Activated CD8-positive, alpha-beta memory T cell treated with anti-CD3 and anti-CD28 coated beads for 1 hour (primary cell): ENCODE measurements around the gene UBAC2.

ENCODE experiments used
- DNase-seq, 2 donors: peaks; one replicate each; pipeline ENCODE4 v3.0.0-alpha.2; 2020; ENCODE audit warnings: low read depth in 1 of 2; ENCODE audit errors: extremely low read depth in 1 of 2

UBAC2 gene

DNA sequence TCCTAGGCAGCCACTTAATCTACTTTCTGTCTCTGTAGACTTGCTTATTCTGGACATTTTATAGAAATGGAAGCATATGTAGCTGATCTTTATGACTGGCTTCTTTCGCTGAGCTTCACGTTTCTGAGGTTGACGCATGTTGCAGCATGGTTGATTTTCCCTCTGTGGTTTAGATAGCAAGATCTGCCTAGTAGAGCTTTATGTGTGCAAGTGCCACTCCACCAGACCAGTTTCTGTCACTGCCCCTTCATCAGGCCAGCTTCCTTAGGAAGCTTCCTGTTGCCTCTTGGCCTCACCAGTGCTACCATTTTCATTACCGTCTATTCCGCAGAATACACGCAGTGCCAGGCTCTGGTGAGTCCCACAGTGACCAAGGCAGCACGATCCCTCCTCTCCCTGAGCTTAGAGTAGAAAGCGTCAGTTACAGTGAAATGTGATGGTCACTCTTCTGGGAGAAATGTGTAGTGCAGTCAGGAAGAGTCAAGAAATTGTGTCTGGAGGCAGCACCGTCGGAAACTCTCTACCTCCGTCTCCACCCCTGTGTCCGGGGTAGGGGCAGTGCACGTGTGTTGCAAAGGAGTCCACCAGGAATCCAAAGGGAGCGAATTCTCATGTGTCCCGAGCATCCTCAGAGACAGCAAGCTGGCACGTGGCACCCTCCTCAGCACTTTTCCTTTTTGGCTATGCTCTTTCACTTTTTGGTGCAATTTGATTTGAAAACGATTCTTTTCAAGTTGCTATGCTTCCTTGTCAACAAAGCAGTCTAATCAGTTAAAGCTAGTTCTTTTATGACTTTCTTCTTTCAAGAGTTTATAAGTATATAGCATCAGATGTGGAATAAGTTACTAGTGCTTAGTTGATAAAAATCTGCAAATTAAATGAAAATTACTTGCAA lies 151.9 kb downstream of the UBAC2 start:
- DNase-seq = no peak

- DNase-seq = no peak
Measured at GRCh38 chr13:99353246-99353600, 152.6 kb downstream of the UBAC2 start.

DNA sequence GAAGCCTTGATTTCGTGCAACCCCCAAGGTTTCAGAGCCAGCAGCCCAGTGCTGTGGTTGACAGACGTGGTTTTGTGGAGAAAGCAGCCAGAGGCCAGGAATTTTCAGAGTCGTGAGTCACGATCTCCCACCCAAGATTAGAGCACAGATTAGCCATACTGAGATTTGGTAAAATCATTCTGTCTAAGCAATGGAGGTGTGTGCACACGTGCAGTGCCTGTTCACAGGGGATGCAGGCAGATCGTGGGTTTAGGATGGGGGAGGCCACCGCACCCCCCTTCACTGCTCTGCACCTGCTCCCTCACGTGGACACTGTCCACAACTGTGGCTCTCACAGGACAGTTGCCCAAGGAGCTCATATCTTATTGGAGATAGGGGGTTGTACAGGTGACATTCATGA lies 153.2 kb downstream of the UBAC2 start:
- no peak for DNase-seq

DNA sequence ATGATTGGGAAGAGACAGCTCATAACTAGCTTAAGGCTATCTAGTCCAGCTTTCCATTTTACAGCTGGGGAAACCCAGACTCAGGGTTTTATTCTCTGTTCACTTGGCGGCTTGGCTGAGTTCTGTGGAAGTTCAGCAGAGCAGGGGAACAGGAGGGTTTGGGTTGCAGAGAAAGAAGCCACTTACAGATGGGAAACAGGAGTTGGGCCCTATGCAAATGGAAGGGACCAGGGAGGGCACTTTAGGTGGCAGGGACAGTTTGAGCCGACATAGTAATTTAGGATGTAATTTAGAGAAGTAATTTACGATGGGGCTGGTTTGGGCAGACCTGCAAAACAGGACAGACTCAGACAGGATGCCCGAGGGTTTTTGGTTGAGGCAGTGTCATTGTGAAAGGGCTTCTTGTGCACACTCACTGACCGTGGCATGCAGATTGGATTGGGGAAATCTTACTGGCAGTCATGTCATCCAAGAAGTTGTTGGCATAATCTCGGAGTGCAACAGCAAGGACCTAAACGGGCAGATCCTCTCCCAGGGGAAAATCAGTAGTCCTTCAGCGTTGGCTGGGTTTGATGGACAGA lies 153.8 kb downstream of the UBAC2 start:
- no peak for DNase-seq

DNA sequence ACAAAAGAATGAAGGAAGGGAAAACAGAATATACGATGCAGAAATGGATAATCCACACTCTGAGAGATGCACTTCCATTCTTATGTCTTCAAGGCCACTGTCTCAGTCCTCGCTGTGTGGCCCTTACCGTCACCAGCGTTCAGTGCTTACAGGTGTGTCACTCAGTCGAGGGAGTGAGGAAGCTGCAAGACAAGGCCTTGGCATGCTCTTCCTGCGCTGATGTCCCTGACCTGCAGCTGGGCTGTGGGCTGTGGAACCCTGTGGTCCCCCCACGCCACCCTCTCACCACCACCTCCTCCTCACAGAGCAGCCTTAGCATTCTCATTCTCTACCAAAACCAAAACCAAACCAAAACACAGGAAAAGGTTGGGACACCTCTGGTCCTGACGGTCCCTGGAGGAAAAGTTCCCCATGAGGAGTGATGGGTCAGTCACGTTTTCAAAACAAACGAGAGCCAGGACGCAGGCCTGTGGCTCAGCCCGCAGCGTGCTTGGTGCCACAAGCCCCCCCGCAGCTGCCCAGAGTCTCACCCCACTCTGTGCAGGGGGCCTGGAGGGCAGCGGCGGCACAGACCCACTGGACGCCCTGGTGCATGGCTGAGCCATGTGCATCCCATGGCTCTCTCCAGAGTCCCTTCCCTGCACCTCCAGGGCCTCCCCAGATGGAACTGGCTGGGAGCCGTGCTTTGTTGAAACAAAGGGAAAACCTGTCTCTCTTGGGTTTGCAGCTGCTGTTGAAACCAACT lies 154.8 kb downstream of the UBAC2 start:
- DNase-seq = no peak

- DNase-seq = no peak
Measured at GRCh38 chr13:99356012-99356261, 155.3 kb downstream of the UBAC2 start.

GRCh38 chr13:99356262-99357091 lies 155.8 kb downstream of the UBAC2 start:
- no peak for DNase-seq

GRCh38 chr13:99357131-99357596 lies 156.5 kb downstream of the UBAC2 start:
- DNase-seq = no peak

DNA sequence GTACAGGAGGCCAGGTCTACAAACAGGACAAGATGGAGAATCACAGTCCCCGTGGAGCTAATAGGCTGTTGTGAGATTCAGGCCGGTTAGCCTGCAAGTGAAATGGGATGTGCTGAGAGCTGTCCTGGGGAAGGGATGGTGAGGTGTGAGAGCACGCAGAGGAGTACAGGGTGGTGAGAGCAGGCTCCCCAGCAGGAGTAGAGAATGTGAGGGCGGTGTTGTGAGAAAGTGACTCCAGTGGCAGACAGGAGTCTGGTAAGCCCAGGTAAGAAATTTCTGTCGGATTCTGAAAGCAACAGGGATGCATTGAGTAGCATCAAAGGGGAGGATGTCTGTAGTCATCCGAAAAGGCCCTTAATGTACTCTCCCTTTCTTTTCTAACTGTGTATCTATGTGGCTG lies 157.3 kb downstream of the UBAC2 start:
- DNase-seq = no peak

- no peak for DNase-seq
Measured at GRCh38 chr13:99359528-99359927, 158.9 kb downstream of the UBAC2 start.

DNA sequence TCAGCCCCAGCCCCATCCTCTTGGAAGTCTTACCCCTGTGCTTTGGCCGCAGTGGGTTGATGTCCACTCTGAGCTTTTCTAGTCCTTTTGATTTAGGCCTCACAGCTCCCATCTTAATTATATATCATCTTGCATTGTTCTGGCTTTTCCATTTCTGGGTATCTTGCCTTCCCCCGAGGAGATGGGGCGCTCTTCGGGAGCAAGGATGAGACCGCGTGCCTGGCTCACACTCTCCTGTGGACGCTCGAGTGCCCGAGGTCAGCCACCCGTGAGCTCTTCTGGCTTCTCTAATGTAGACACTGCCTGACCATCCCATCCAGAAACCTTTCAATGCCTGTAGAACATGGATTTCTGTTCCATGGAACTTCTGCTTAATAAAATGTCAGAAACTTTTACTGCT lies 160.0 kb downstream of the UBAC2 start:
- no peak for DNase-seq

DNA sequence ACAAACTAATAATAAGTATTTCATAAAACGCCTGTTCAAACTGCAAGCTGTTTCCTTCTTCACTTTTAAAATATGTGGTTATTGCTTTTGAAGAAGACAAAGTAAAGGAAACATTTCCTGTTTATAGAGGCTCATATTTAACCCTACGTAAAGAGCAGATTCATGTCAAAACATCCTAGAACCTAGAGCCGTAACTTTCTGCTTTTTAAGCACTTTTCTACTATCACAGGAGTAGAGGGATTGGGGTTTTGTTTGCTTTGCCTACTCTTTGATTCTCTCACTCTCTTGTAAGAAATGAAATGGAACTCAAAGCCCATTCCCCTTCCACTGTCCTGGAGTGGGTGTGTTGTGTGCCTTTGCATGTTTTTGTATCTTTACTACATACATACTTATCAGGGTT lies 160.5 kb downstream of the UBAC2 start:
- no peak for DNase-seq

- DNase-seq = no peak
Measured at GRCh38 chr13:99362362-99362761, 161.7 kb downstream of the UBAC2 start.

DNA sequence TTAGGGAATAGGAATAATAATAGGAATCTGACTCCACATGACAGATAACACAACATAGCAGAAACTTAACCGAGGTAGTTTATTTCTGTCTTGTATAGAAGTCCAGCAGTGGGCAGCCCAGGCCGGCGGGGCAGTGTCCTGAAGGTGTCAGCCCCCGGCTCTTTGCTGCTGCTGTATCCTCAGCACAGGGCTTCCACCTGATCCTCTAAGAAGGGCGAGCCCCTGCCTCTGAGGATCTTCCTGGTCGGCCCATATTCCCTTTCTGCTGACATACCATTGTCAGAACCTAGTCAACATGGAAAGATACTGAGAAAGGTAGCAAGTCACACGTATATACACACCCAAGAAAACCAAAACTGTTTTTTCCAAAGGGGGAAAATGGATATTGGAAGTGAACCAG lies 162.7 kb downstream of the UBAC2 start:
- no peak for DNase-seq

GRCh38 chr13:99363949-99364348 lies 163.3 kb downstream of the UBAC2 start:
- no peak for DNase-seq

DNA sequence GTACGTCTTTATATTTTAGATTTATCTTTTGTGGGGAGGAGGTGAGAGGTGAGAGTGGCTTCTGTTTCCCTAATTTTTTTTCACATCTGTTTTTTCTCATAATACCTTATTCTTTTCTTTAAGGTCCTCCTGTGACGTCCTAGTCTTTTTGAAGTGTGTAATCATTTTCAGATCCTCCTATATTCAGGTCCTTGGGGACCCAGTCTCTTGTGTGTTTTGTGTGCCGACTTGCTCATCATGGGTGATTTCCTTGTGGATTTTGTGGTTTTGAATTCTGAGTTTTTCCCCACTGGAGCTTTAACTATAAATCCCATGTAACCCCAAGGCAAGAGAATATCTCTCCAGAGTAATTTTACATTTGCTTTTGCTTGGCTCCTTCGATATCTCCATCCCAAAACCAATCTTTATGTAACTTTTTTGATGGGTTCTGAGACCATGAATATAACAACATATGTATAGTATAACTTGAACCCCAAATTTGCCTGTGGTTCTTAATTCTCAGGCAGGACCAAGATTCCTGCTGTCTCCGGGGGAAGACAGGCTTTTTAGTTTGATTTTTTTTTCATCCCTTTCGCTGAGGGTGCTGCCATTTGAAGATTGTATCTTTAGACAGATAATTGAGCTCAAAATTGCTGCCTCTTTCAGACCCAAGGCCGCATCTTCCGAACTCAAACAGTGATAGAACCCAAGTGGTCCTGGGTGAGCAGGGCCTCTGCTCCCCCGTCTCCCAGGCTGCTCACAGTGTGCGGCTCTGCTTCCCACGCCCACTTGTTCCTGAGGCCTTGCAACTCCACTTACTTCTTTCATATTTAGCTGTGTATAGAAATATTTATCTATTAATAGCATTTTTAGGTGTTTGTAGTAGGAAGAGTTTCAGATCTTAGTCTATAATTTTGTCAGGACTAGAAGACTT lies 165.7 kb downstream of the UBAC2 start:
- no peak for DNase-seq

GRCh38 chr13:99367106-99367616 lies 166.5 kb downstream of the UBAC2 start:
- no peak for DNase-seq

DNA sequence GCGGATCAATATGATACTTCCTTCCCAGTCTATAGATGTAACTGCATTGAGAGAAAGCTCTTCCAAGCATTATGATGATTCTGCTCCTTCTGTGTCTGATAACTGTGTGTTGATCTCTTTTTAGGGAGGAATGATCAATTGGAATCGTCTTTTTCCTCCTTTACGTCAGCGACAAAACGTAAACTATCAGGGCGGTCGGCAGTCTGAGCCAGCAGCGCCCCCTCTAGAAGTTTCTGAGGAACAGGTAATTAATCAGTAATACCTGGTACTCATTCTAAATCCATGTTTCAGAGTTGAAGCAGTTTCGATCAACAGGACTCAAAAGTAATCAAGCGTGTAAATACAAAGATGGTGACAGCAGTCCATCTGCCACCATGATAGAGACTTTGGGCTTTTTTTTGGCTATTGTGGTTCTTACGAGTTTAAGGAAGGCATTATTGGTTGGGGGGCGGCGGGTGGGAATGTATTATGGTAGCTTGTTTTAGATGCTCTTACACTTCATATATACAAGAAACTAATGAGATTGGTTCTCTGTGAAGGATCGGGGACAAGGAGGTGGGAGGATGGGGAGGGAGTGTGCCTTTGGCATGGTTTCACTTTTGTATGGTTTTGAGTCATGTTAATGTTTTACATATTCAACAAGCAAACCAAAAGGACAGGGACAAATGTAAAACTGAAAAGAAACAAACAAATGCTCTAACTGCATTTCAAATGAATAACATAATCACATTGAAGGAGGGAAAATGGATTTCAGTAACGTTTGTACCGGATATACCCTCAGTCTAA lies 167.2 kb downstream of the UBAC2 start:
- DNase-seq = no peak
